GM11168 (cell line): ENCODE data around the gene CCNF.

ENCODE experiments used
- in situ Hi-C: fragments of 300-500 bp; cut with MboI; formaldehyde crosslinking; loops from one replicate; pipeline ENCODE4 v1.12.0; 2022; ENCODE audit warnings: low sequenced_read_pairs; ENCODE audit not compliant: unreplicated experiment

The CCNF gene

GRCh38 chr16:2496223-2497115 lies 67.2 kb downstream of the CCNF start:
- in situ Hi-C loops, result loop anchor here (25.0 kb wide), 2 partner anchors 159 to 484 kb away; partner anchors contain the start of genes ABCA3, NPW and ZNF598

- in situ Hi-C loops, result loop anchor here (25.0 kb wide), 2 partner anchors 160 to 485 kb away; partner anchors contain the start of genes ABCA3, NPW and ZNF598
These were observed 67.9 kb downstream of the CCNF start for GRCh38 chr16:2497116-2497630.

- in situ Hi-C loops, result loop anchor here (25.0 kb wide), 2 partner anchors 161 to 486 kb away; partner anchors contain the start of genes ABCA3, NPW and ZNF598
These were observed 68.6 kb downstream of the CCNF start for GRCh38 chr16:2497695-2498484.

GRCh38 chr16:2498531-2499253 lies 69.4 kb downstream of the CCNF start:
- in situ Hi-C loops, result loop anchor here (25.0 kb wide), 2 partner anchors 161 to 486 kb away; partner anchors contain the start of genes ABCA3, NPW and ZNF598

- in situ Hi-C loops, result loop anchor here (25.0 kb wide), 2 partner anchors 162 to 487 kb away; partner anchors contain the start of genes ABCA3, NPW and ZNF598
These were observed 70.2 kb downstream of the CCNF start for GRCh38 chr16:2499454-2499853.

- in situ Hi-C loops, result loop anchor here (25.0 kb wide), 2 partner anchors 163 to 488 kb away; partner anchors contain the start of genes ABCA3, NPW and ZNF598
These were observed 70.7 kb downstream of the CCNF start for GRCh38 chr16:2499890-2500429.

- in situ Hi-C loops, result no loop called here
These were observed 71.2 kb downstream of the CCNF start for GRCh38 chr16:2500430-2500917.

GRCh38 chr16:2500918-2501750 lies 71.9 kb downstream of the CCNF start:
- in situ Hi-C loops, result no loop called here

GRCh38 chr16:2501946-2502895 lies 73.0 kb downstream of the CCNF start:
- in situ Hi-C loops, result no loop called here

- in situ Hi-C loops, result no loop called here
These were observed 76.4 kb downstream of the CCNF start for GRCh38 chr16:2505695-2506094.

GRCh38 chr16:2507052-2507659 lies 77.9 kb downstream of the CCNF start:
- in situ Hi-C loops, result no loop called here

- in situ Hi-C loops, result no loop called here
These were observed 78.4 kb downstream of the CCNF start for GRCh38 chr16:2507665-2508064.
